Erythroblast (primary cell): ENCODE results near the gene CLMN.
"Not testable (repeated sequence)": the region's sequence is repeated elsewhere in the genome, so short reads cannot be mapped to it uniquely, and the experiment has no call there.

Experiments
- DNase-seq, 2 experiments: peaks; one replicate each; lab custom pipeline; 2025; lab: John Stamatoyannopoulos, UW
- GATA1 ChIP-seq: IDR thresholded peaks from 2 replicates; pipeline ENCODE4 v1.6.1; 2011; ENCODE audit warnings: low read depth, mild to moderate bottlenecking, control low read depth, low read length, moderate library complexity
- POLR2A ChIP-seq: IDR thresholded peaks from 2 replicates; pipeline ENCODE4 v1.6.1; 2011; ENCODE audit warnings: mild to moderate bottlenecking, low read length

Gene CLMN

GRCh38 chr14:95288672-95289322, 30.9 kb downstream of the CLMN start:
- no peak for TF ChIP-seq GATA1
- TF ChIP-seq POLR2A: no peak
- DNase-seq: no peak

GRCh38 chr14:95287176-95287754, 32.4 kb downstream of the CLMN start:
- TF ChIP-seq GATA1: no peak
- no peak for TF ChIP-seq POLR2A
- DNase-seq: no peak

- TF ChIP-seq GATA1 (no peak), POLR2A (no peak)
- no peak for DNase-seq
Measured at GRCh38 chr14:95286645-95287044, 33.1 kb downstream of the CLMN start.

- DNase-seq: no peak
- TF ChIP-seq GATA1 (no peak), POLR2A (no peak)
Measured at GRCh38 chr14:95285566-95285965, 34.1 kb downstream of the CLMN start.

- not testable (repeated sequence) for DNase-seq
Measured at GRCh38 chr14:95283802-95284201, 35.9 kb downstream of the CLMN start.

- not testable (repeated sequence) for DNase-seq
Measured at GRCh38 chr14:95282986-95283380, 36.7 kb downstream of the CLMN start.

- DNase-seq: no peak
- TF ChIP-seq POLR2A: no peak
- TF ChIP-seq GATA1: no peak
Measured at GRCh38 chr14:95282354-95282985, 37.2 kb downstream of the CLMN start.

- no peak for DNase-seq
- TF ChIP-seq POLR2A (no peak), GATA1 (no peak)
Measured at GRCh38 chr14:95281560-95282176, 38.0 kb downstream of the CLMN start.

- TF ChIP-seq GATA1: no peak
- TF ChIP-seq POLR2A: no peak
- no peak for DNase-seq
Measured at GRCh38 chr14:95275494-95275893, 44.2 kb downstream of the CLMN start.

- TF ChIP-seq POLR2A (no peak), GATA1 (no peak)
- no peak for DNase-seq
Measured at GRCh38 chr14:95274874-95275273, 44.8 kb downstream of the CLMN start.

- no peak for TF ChIP-seq GATA1
- TF ChIP-seq POLR2A: no peak
- DNase-seq: no peak
Measured at GRCh38 chr14:95274279-95274678, 45.4 kb downstream of the CLMN start.

GRCh38 chr14:95273001-95273978, 46.4 kb downstream of the CLMN start:
- TF ChIP-seq GATA1: no peak
- TF ChIP-seq POLR2A: no peak
- no peak for DNase-seq

- TF ChIP-seq GATA1 (no peak), POLR2A (no peak)
- DNase-seq: no peak
Measured at GRCh38 chr14:95272057-95272456, 47.7 kb downstream of the CLMN start.

- no peak for TF ChIP-seq POLR2A
- no peak for TF ChIP-seq GATA1
- DNase-seq: no peak
Measured at GRCh38 chr14:95270203-95270602, 49.5 kb downstream of the CLMN start.
